Measurements from ENCODE around the gene LPIN2. TPM values are rescaled to one million over a fixed set of nuclear protein-coding genes. Genes with fewer than 3 reads are reported as not detected.
A peak's percentile ranks its signal among the peaks of the same experiment; 100 is the strongest.

The LPIN2 gene
- total RNA-seq, 1 experiment from 2014 or later: 15.7 TPM

GRCh38 chr18:3016585-3017297 is 3.8 kb upstream of the LPIN2 start:
- BruUV-seq (replicated peaks): no TSS peak
- CTCF ChIA-PET: no interaction called here
- H3K27me3 Mint-ChIP-seq (ENCODE audit: unreplicated experiment): no peaks in the 10 kb centered on the region
- H3K9me3 Mint-ChIP-seq (ENCODE audit: low read depth, unreplicated experiment): no peaks in the 10 kb centered on the region
- H3K4me3 Mint-ChIP-seq (ENCODE audit: low read depth, unreplicated experiment): no peak overlapping the region
- H3K27ac Mint-ChIP-seq (ENCODE audit: unreplicated experiment): no peak overlapping the region
- TF ChIP-seq CTCF (IDR thresholded peaks at IDR 0.05; ENCODE audit: unreplicated experiment): no peak
- intact Hi-C loops (cut with micrococcal nuclease; ENCODE audit: unreplicated experiment): no loop called here
- DNase-seq: no peak
- peaks cover 27% of the 10 kb centered on the region for H3K36me3 Mint-ChIP-seq (ENCODE audit: insufficient read depth, unreplicated experiment)
- H3K4me1 Mint-ChIP-seq (ENCODE audit: low read depth, unreplicated experiment): peaks cover 25% of the 10 kb centered on the region

GRCh38 chr18:3015851-3016250 is 2.9 kb upstream of the LPIN2 start:
- CTCF ChIA-PET: interaction anchor here (1.2 to 1.3 kb wide), 2 partner anchors 21 to 46 kb away, joined by 3 to 5 read pairs; no protein-coding TSS in a partner anchor
- no peak for TF ChIP-seq CTCF (IDR thresholded peaks at IDR 0.05; ENCODE audit: unreplicated experiment)
- no peak overlapping the region for H3K27ac Mint-ChIP-seq (ENCODE audit: unreplicated experiment)

GRCh38 chr18:3015204-3015592 is 2.3 kb upstream of the LPIN2 start:
- peak; percentile 28 for DNase-seq
- Mint-ChIP-seq H3K4me1 (ENCODE audit: low read depth, unreplicated experiment) (peaks cover 35% of the 10 kb centered on the region), H3K27me3 (ENCODE audit: unreplicated experiment) (no peaks in the 10 kb centered on the region), H3K36me3 (ENCODE audit: insufficient read depth, unreplicated experiment) (peaks cover 36% of the 10 kb centered on the region), H3K27ac (ENCODE audit: unreplicated experiment) (peak overlapping the region; percentile 51), H3K9me3 (ENCODE audit: low read depth, unreplicated experiment) (no peaks in the 10 kb centered on the region), H3K4me3 (ENCODE audit: low read depth, unreplicated experiment) (peak overlapping the region; percentile 13)
- intact Hi-C loops (cut with micrococcal nuclease; ENCODE audit: unreplicated experiment): no loop called here
- CTCF ChIA-PET: interaction anchor here (0.5 to 1.3 kb wide), 4 partner anchors 21 to 690 kb away, joined by 3 to 5 read pairs (median 3); no protein-coding TSS in a partner anchor
- TF ChIP-seq CTCF (IDR thresholded peaks at IDR 0.05; ENCODE audit: unreplicated experiment): no peak
- BruUV-seq (replicated peaks): no TSS peak

More at GRCh38 chr18:3015851-3016250, 2.9 kb upstream of the LPIN2 start:
- Mint-ChIP-seq H3K4me1 (ENCODE audit: low read depth, unreplicated experiment) (peaks cover 29% of the 10 kb centered on the region), H3K9me3 (ENCODE audit: low read depth, unreplicated experiment) (no peaks in the 10 kb centered on the region), H3K36me3 (ENCODE audit: insufficient read depth, unreplicated experiment) (peaks cover 36% of the 10 kb centered on the region), H3K4me3 (ENCODE audit: low read depth, unreplicated experiment) (no peak overlapping the region), H3K27me3 (ENCODE audit: unreplicated experiment) (no peaks in the 10 kb centered on the region)
- no peak for DNase-seq
- no TSS peak for BruUV-seq (replicated peaks)
- intact Hi-C loops (cut with micrococcal nuclease; ENCODE audit: unreplicated experiment): no loop called here

GRCh38 chr18:3014503-3015203 is 1.7 kb upstream of the LPIN2 start:
- intact Hi-C loops (cut with micrococcal nuclease; ENCODE audit: unreplicated experiment): loop anchor here (5.0 kb wide), 1 partner anchor 48 kb away; no protein-coding TSS in a partner anchor
- H3K4me3 Mint-ChIP-seq (ENCODE audit: low read depth, unreplicated experiment): peak overlapping the region; percentile 13

More at GRCh38 chr18:3014503-3015203, 1.7 kb upstream of the LPIN2 start:
- BruUV-seq (replicated peaks): no TSS peak
- CTCF ChIA-PET: interaction anchor here (0.5 to 1.3 kb wide), 5 partner anchors 20 to 690 kb away, joined by 3 to 5 read pairs (median 3); no protein-coding TSS in a partner anchor
- Mint-ChIP-seq H3K27ac (ENCODE audit: unreplicated experiment) (peak overlapping the region; percentile 51), H3K9me3 (ENCODE audit: low read depth, unreplicated experiment) (no peaks in the 10 kb centered on the region), H3K4me1 (ENCODE audit: low read depth, unreplicated experiment) (peaks cover 40% of the 10 kb centered on the region), H3K36me3 (ENCODE audit: insufficient read depth, unreplicated experiment) (peaks cover 36% of the 10 kb centered on the region), H3K27me3 (ENCODE audit: unreplicated experiment) (no peaks in the 10 kb centered on the region)
- no peak for TF ChIP-seq CTCF (IDR thresholded peaks at IDR 0.05; ENCODE audit: unreplicated experiment)
- no peak for DNase-seq
